ENCODE results near the gene PIP4P1. TPM values are rescaled to one million over a fixed set of nuclear protein-coding genes. Genes with fewer than 3 reads are reported as not detected.

The PIP4P1 gene
- total and polyA plus RNA-seq, 9 of the 15 experiments (the other 6 are each of a cell fraction or from before 2014, with no cell fraction given), result 5.3 to 20.9 (median 10.7) TPM

- no peak for TF ChIP-seq ELK1 (CRISPR knock-in tag; IDR thresholded peaks at IDR 0.05)
- no peak for TF ChIP-seq THRAP3 (IDR thresholded peaks at IDR 0.05; ENCODE audit: borderline replicate concordance)
- no peak for TF ChIP-seq IRF2 (CRISPR knock-in tag; IDR thresholded peaks at IDR 0.05)
- TF ChIP-seq ZNF668 (CRISPR knock-in tag; IDR thresholded peaks at IDR 0.05), result no peak
- no peak for TF ChIP-seq TAF7 (tag; IDR thresholded peaks at IDR 0.05)
- no peak for TF ChIP-seq HMGXB4 (CRISPR knock-in tag; IDR thresholded peaks at IDR 0.05)
- TF ChIP-seq ERF (CRISPR knock-in tag; IDR thresholded peaks at IDR 0.05), result no peak
- no peak; the same call in 1 of the 2 replicates for TF ChIP-seq SUPT5H (IDR thresholded peaks at IDR 0.05)
- TF ChIP-seq PHF8 (IDR thresholded peaks at IDR 0.05; ENCODE audit: borderline replicate concordance, low read length), result no peak
- TF ChIP-seq TRIM25 (IDR thresholded peaks at IDR 0.05; ENCODE audit: borderline replicate concordance), result no peak
- TF ChIP-seq CREB3L1 (IDR thresholded peaks at IDR 0.05; ENCODE audit: borderline replicate concordance, low read depth), result no peak
- TF ChIP-seq ZNF778 (CRISPR knock-in tag; IDR thresholded peaks at IDR 0.05), result no peak
- TF ChIP-seq ZNF140 (CRISPR knock-in tag; IDR thresholded peaks at IDR 0.05), result no peak
- no peak for TF ChIP-seq SRSF7 (optimal IDR thresholded peaks at IDR 0.05; ENCODE audit: low read depth, low read length)
- TF ChIP-seq TCFL5 (CRISPR knock-in tag; conservative IDR thresholded peaks at IDR 0.05), result no peak
- no peak for TF ChIP-seq NFE2 (IDR thresholded peaks at IDR 0.05; ENCODE audit: low read depth)
- TF ChIP-seq SP2 (IDR thresholded peaks at IDR 0.05; ENCODE audit: extremely low read depth, low read depth, low read length, poor library complexity, severe bottlenecking), result no peak
- TF ChIP-seq DEAF1 (CRISPR knock-in tag; IDR thresholded peaks at IDR 0.05), result no peak
- TF ChIP-seq ZNF77 (CRISPR knock-in tag; IDR thresholded peaks at IDR 0.05), result no peak
- no peak for TF ChIP-seq ZNF644 (tag; IDR thresholded peaks at IDR 0.05; ENCODE audit: low read depth)
- no peak for TF ChIP-seq RBM34 (IDR thresholded peaks at IDR 0.05; ENCODE audit: borderline replicate concordance, insufficient read depth, low read length)
Measured at GRCh38 chr14:20469890-20470602, 8.8 kb upstream of the PIP4P1 start (continued).
